Activated naive CD4-positive, alpha-beta T cell treated with anti-CD3 and anti-CD28 coated beads, Interleukin-2, amount 50 U/mL, for 24 hours (primary cell): ENCODE results near the gene PRB4.
"Not testable (repeated sequence)": the region's sequence is repeated elsewhere in the genome, so short reads cannot be mapped to it uniquely, and the experiment has no call there.

Source experiments
- H3K27ac Mint-ChIP-seq: one replicate; pipeline ENCODE4 v1.8.0; 2021; ENCODE audit warnings: mild to moderate bottlenecking, mixed read lengths
- H3K27me3 Mint-ChIP-seq: one replicate; pipeline ENCODE4 v1.8.0; 2021; ENCODE audit warnings: mixed read lengths
- H3K36me3 Mint-ChIP-seq: one replicate; pipeline ENCODE4 v1.8.0; 2021; ENCODE audit warnings: mixed read lengths
- H3K4me1 Mint-ChIP-seq: one replicate; pipeline ENCODE4 v1.8.0; 2021; ENCODE audit warnings: mixed read lengths
- H3K4me3 Mint-ChIP-seq: one replicate; pipeline ENCODE4 v1.8.0; 2021; ENCODE audit warnings: mild to moderate bottlenecking, mixed read lengths
- H3K9me3 Mint-ChIP-seq: one replicate; pipeline ENCODE4 v1.8.0; 2021; ENCODE audit warnings: mixed read lengths

The PRB4 gene

GRCh38 chr12:11310336-11310735 lies at the start of gene PRB4:
PRB4 (minus strand) TSS chr12:11310436; CDS start chr12:11310398, 38 bp downstream.
- Mint-ChIP-seq H3K36me3 (peaks cover 18% of the 10 kb centered on the region), H3K9me3 (peaks cover 21% of the 10 kb centered on the region), H3K27me3 (peaks cover 1% of the 10 kb centered on the region), H3K4me3 (no peak within 1 kb of the TSS), H3K4me1 (no peaks in the 10 kb centered on the region), H3K27ac (no peak within 1 kb of the TSS)

- H3K9me3 Mint-ChIP-seq, H3K27ac Mint-ChIP-seq, H3K4me3 Mint-ChIP-seq, H3K36me3 Mint-ChIP-seq, H3K4me1 Mint-ChIP-seq, H3K27me3 Mint-ChIP-seq: not testable (repeated sequence)
Observed at GRCh38 chr12:11351736-11352135, 41.5 kb upstream of the PRB4 start.

GRCh38 chr12:11348439-11348838 lies 38.2 kb upstream of the PRB4 start:
- Mint-ChIP-seq H3K9me3 (peaks cover 5% of the 10 kb centered on the region), H3K27me3 (peaks cover 3% of the 10 kb centered on the region), H3K4me1 (no peaks in the 10 kb centered on the region), H3K4me3 (no peak overlapping the region), H3K36me3 (no peaks in the 10 kb centered on the region), H3K27ac (no peak overlapping the region)

GRCh38 chr12:11347810-11348209 lies 37.6 kb upstream of the PRB4 start:
- Mint-ChIP-seq H3K9me3 (peaks cover 5% of the 10 kb centered on the region), H3K36me3 (no peaks in the 10 kb centered on the region), H3K4me3 (no peak overlapping the region), H3K27me3 (peaks cover 3% of the 10 kb centered on the region), H3K4me1 (no peaks in the 10 kb centered on the region), H3K27ac (no peak overlapping the region)

- Mint-ChIP-seq H3K4me1 (no peaks in the 10 kb centered on the region), H3K9me3 (no peaks in the 10 kb centered on the region), H3K36me3 (peaks cover 8% of the 10 kb centered on the region), H3K4me3 (no peak overlapping the region), H3K27me3 (no peaks in the 10 kb centered on the region), H3K27ac (no peak overlapping the region)
Observed at GRCh38 chr12:11344500-11344899, 34.3 kb upstream of the PRB4 start.

- no peak overlapping the region for H3K4me3 Mint-ChIP-seq
- H3K9me3 Mint-ChIP-seq = no peaks in the 10 kb centered on the region
- no peaks in the 10 kb centered on the region for H3K4me1 Mint-ChIP-seq
- no peak overlapping the region for H3K27ac Mint-ChIP-seq
- no peaks in the 10 kb centered on the region for H3K27me3 Mint-ChIP-seq
- H3K36me3 Mint-ChIP-seq = peaks cover 15% of the 10 kb centered on the region
Observed at GRCh38 chr12:11324426-11324825, 14.2 kb upstream of the PRB4 start.

- no peaks in the 10 kb centered on the region for H3K4me1 Mint-ChIP-seq
- no peaks in the 10 kb centered on the region for H3K9me3 Mint-ChIP-seq
- no peak overlapping the region for H3K4me3 Mint-ChIP-seq
- no peak overlapping the region for H3K27ac Mint-ChIP-seq
- peaks cover 11% of the 10 kb centered on the region for H3K36me3 Mint-ChIP-seq
- no peaks in the 10 kb centered on the region for H3K27me3 Mint-ChIP-seq
Observed at GRCh38 chr12:11321980-11322379, 11.7 kb upstream of the PRB4 start.

GRCh38 chr12:11307143-11307542 lies 3.1 kb downstream of the PRB4 start:
- Mint-ChIP-seq H3K4me1 (no peaks in the 10 kb centered on the region), H3K27me3 (peaks cover 1% of the 10 kb centered on the region), H3K4me3 (no peak overlapping the region), H3K9me3 (peaks cover 19% of the 10 kb centered on the region), H3K27ac (no peak overlapping the region), H3K36me3 (peaks cover 7% of the 10 kb centered on the region)

GRCh38 chr12:11273449-11273848 lies 36.8 kb downstream of the PRB4 start:
- Mint-ChIP-seq H3K36me3 (peaks cover 3% of the 10 kb centered on the region), H3K4me3 (no peak overlapping the region), H3K4me1 (no peaks in the 10 kb centered on the region), H3K27me3 (no peaks in the 10 kb centered on the region), H3K27ac (no peak overlapping the region), H3K9me3 (no peaks in the 10 kb centered on the region)

- Mint-ChIP-seq H3K9me3 (no peaks in the 10 kb centered on the region), H3K36me3 (no peaks in the 10 kb centered on the region), H3K27me3 (no peaks in the 10 kb centered on the region), H3K4me3 (no peak within 1 kb of the TSS), H3K4me1 (no peaks in the 10 kb centered on the region), H3K27ac (no peak within 1 kb of the TSS)
Observed at GRCh38 chr12:11269607-11270006, 40.6 kb downstream of the PRB4 start, which contains the start of gene PRB3. PRB3 (minus strand) TSS chr12:11269707; CDS start chr12:11269669, 38 bp downstream.

GRCh38 chr12:11264501-11264900 lies 45.7 kb downstream of the PRB4 start:
- Mint-ChIP-seq H3K27ac (no peak overlapping the region), H3K27me3 (no peaks in the 10 kb centered on the region), H3K9me3 (peaks cover 14% of the 10 kb centered on the region), H3K4me1 (no peaks in the 10 kb centered on the region), H3K36me3 (peaks cover 7% of the 10 kb centered on the region), H3K4me3 (no peak overlapping the region)
